Loucy (cell line): ENCODE results near the gene NOD2.

Source experiments
- H2AFZ ChIP-seq: fragments of 200-600 bp; sonication (generic); 2 replicates; pipeline ENCODE4 v1.6.0; 2016; ENCODE audit warnings: antibody characterized with exemption, mild to moderate bottlenecking, low read length, moderate library complexity
- H3F3A ChIP-seq: fragments of 200-600 bp; 2 replicates; pipeline ENCODE4 v1.6.0; 2016; ENCODE audit warnings: antibody characterized with exemption, low read depth, mild to moderate bottlenecking
- H3K27me3 ChIP-seq: fragments of 200-600 bp; sonication (generic); 2 replicates; pipeline ENCODE4 v1.6.1; 2014; ENCODE audit warnings: low read length, mild to moderate bottlenecking; ENCODE audit not compliant: insufficient read depth, poor library complexity, severe bottlenecking
- H3K36me3 ChIP-seq: fragments of 200-600 bp; sonication (generic); 2 replicates; pipeline ENCODE4 v1.6.1; 2016; ENCODE audit warnings: low read length; ENCODE audit not compliant: insufficient read depth
- H3K4me1 ChIP-seq: fragments of 200-600 bp; sonication (generic); 2 replicates; pipeline ENCODE4 v1.5.1; 2014; ENCODE audit warnings: low read length, mild to moderate bottlenecking; ENCODE audit not compliant: insufficient read depth, poor library complexity, severe bottlenecking
- H3K4me2 ChIP-seq: fragments of 200-600 bp; sonication (generic); 2 replicates; pipeline ENCODE4 v1.6.0; 2014; ENCODE audit warnings: antibody characterized with exemption, low read length, low read depth, mild to moderate bottlenecking; ENCODE audit not compliant: poor library complexity, severe bottlenecking
- H3K4me3 ChIP-seq: fragments of 200-600 bp; sonication (generic); 2 replicates; pipeline ENCODE4 v1.5.1; 2014; ENCODE audit warnings: low read length, mild to moderate bottlenecking, mixed read lengths; ENCODE audit not compliant: poor library complexity, severe bottlenecking
- H3K79me2 ChIP-seq: fragments of 200-600 bp; sonication (generic); 2 replicates; pipeline ENCODE4 v1.6.1; 2014; ENCODE audit warnings: low read length; ENCODE audit not compliant: insufficient read depth
- H3K9ac ChIP-seq: fragments of 200-600 bp; sonication (generic); 2 replicates; pipeline ENCODE4 v1.6.0; 2014; ENCODE audit warnings: mild to moderate bottlenecking, low read depth, low read length, moderate library complexity; ENCODE audit not compliant: poor library complexity, severe bottlenecking
- H3K9me2 ChIP-seq: fragments of 200-600 bp; sonication (generic); replicated peaks from 2 replicates; pipeline ENCODE4 v1.6.1; 2016; ENCODE audit warnings: low read depth, low read length, mixed read lengths
- H3K9me3 ChIP-seq: fragments of 200-600 bp; sonication (generic); 2 replicates; pipeline ENCODE4 v1.6.1; 2014; ENCODE audit warnings: mild to moderate bottlenecking, antibody characterized with exemption, low read length, low read depth; ENCODE audit not compliant: insufficient read depth
- H4K20me1 ChIP-seq: fragments of 200-600 bp; sonication (generic); 2 replicates; pipeline ENCODE4 v1.6.0; 2014; ENCODE audit warnings: antibody characterized with exemption, low read length, mild to moderate bottlenecking; ENCODE audit not compliant: insufficient read depth, poor library complexity, severe bottlenecking
- EZH2phosphoT487 ChIP-seq: fragments of 200-600 bp; IDR thresholded peaks from 2 replicates; pipeline ENCODE4 v1.6.1; 2018; ENCODE audit warnings: antibody characterized with exemption, mild to moderate bottlenecking, moderate library complexity, borderline replicate concordance
- TF ChIP-seq, protein P1 (sequence below): fragments of 200-600 bp; sonication (generic); conservative IDR thresholded peaks from 2 replicates; pipeline ENCODE4 v1.5.1; 2014; ENCODE audit warnings: mild to moderate bottlenecking, antibody characterized with exemption, low read length

The NOD2 gene

DNA sequence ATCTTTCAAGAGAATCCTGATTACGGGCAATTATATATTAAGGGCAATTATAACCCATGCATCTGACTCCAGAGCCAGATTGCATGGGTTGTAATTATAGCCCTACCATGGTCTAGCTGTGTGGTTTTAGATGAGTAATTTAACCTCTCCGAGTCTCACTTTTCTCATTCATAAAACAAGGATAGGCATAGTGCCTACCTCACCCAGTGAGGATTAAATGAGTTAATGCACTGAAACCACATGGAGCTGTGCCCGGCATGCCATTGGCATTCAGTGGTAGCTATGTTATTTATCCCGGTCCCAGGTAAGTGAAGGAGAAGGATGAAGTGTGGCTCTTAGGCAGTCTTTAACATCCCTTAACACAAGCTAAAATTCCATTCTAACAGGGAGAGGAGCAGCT lies 18.6 kb upstream of the NOD2 start:
- Histone ChIP-seq H3K9me3 (peaks cover 14% of the 10 kb centered on the region), H3K79me2 (peaks cover 27% of the 10 kb centered on the region; the same call in 1 of the 2 replicates), H3K4me2 (no peak overlapping the region), H3K9ac (no peak overlapping the region), H2AFZ (no peak overlapping the region), H3K4me3 (no peak overlapping the region), H3K4me1 (peaks cover 11% of the 10 kb centered on the region), H4K20me1 (peaks cover 4% of the 10 kb centered on the region), H3F3A (no peaks in the 10 kb centered on the region), H3K9me2 (no peaks in the 10 kb centered on the region), H3K27me3 (no peaks in the 10 kb centered on the region), H3K36me3 (peaks cover 32% of the 10 kb centered on the region; the same call in 1 of the 2 replicates)
- TF ChIP-seq, protein P1, sequence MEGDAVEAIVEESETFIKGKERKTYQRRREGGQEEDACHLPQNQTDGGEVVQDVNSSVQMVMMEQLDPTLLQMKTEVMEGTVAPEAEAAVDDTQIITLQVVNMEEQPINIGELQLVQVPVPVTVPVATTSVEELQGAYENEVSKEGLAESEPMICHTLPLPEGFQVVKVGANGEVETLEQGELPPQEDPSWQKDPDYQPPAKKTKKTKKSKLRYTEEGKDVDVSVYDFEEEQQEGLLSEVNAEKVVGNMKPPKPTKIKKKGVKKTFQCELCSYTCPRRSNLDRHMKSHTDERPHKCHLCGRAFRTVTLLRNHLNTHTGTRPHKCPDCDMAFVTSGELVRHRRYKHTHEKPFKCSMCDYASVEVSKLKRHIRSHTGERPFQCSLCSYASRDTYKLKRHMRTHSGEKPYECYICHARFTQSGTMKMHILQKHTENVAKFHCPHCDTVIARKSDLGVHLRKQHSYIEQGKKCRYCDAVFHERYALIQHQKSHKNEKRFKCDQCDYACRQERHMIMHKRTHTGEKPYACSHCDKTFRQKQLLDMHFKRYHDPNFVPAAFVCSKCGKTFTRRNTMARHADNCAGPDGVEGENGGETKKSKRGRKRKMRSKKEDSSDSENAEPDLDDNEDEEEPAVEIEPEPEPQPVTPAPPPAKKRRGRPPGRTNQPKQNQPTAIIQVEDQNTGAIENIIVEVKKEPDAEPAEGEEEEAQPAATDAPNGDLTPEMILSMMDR, result no peak
- no peak for TF ChIP-seq EZH2phosphoT487

GRCh38 chr16:50675686-50676610 lies 17.5 kb upstream of the NOD2 start:
- H3F3A ChIP-seq, result no peaks in the 10 kb centered on the region
- no peak overlapping the region for H3K4me2 ChIP-seq
- H3K9ac ChIP-seq, result no peak overlapping the region
- H3K27me3 ChIP-seq, result no peaks in the 10 kb centered on the region
- no peak for TF ChIP-seq EZH2phosphoT487
- TF ChIP-seq, protein P1, result no peak
- no peak overlapping the region for H3K4me3 ChIP-seq
- H4K20me1 ChIP-seq, result peaks cover 4% of the 10 kb centered on the region
- H3K9me2 ChIP-seq, result no peaks in the 10 kb centered on the region
- peaks cover 39% of the 10 kb centered on the region for H3K79me2 ChIP-seq
- H2AFZ ChIP-seq, result no peak overlapping the region
- H3K36me3 ChIP-seq, result peaks cover 32% of the 10 kb centered on the region; the same call in 1 of the 2 replicates
- H3K9me3 ChIP-seq, result peaks cover 14% of the 10 kb centered on the region
- H3K4me1 ChIP-seq, result peaks cover 21% of the 10 kb centered on the region

- Histone ChIP-seq H3K4me2 (peak overlapping the region; percentile 92), H3K79me2 (peaks cover 45% of the 10 kb centered on the region), H3K9me3 (peaks cover 13% of the 10 kb centered on the region), H4K20me1 (peaks cover 4% of the 10 kb centered on the region), H3F3A (no peaks in the 10 kb centered on the region), H2AFZ (no peak overlapping the region), H3K4me3 (no peak overlapping the region), H3K9me2 (no peaks in the 10 kb centered on the region), H3K9ac (no peak overlapping the region), H3K4me1 (peaks cover 26% of the 10 kb centered on the region), H3K27me3 (no peaks in the 10 kb centered on the region), H3K36me3 (peaks cover 32% of the 10 kb centered on the region; the same call in 1 of the 2 replicates)
- TF ChIP-seq, protein P1, result no peak
- TF ChIP-seq EZH2phosphoT487, result no peak
Observed at GRCh38 chr16:50676684-50677225, 16.7 kb upstream of the NOD2 start.
